Motor neuron (in vitro differentiated cells): Measurements from ENCODE around the gene RPS17. TPM values are rescaled to one million over a fixed set of nuclear protein-coding genes. Genes with fewer than 3 reads are reported as not detected.
"Not testable (repeated sequence)": the region's sequence is repeated elsewhere in the genome, so short reads cannot be mapped to it uniquely, and the experiment has no call there.

Experiments
- ATAC-seq, 8 experiments: fragments of 200-7000 bp; cut with Tn5 transposase; replicated peaks in 6 of 8; 2 replicates each; pipeline ENCODE4 v1.8.0; 2021; ENCODE audit warnings: mild to moderate bottlenecking in 8 of 8, moderate library complexity in 8 of 8
- H3K27ac ChIP-seq, 2 donors: fragments of 250-450 bp; sonication (Bioruptor Pico); 2 replicates each; pipeline ENCODE4 v1.9.0; 2021; ENCODE audit warnings: antibody characterized with exemption in 2 of 2, mild to moderate bottlenecking in 2 of 2, moderate library complexity in 1 of 2
- H3K4me1 ChIP-seq, 2 donors: fragments of 250-450 bp; sonication (Bioruptor Pico); replicated peaks in 1 of 2; 2 replicates each; pipeline ENCODE4 v1.6.1; 2021; ENCODE audit warnings: antibody characterized with exemption in 2 of 2, mild to moderate bottlenecking in 2 of 2, moderate library complexity in 1 of 2
- H3K4me3 ChIP-seq, 5 donors: fragments of 250-450 bp; sonication (Bioruptor Pico); 2 replicates each; pipeline ENCODE4 v1.9.0; 2021; ENCODE audit warnings: antibody characterized with exemption in 5 of 5, mild to moderate bottlenecking in 5 of 5, moderate library complexity in 4 of 5
- WGBS, 10 experiments: fragments of 450-650 bp; shearing (Covaris generic); methylation state at CpG; one replicate each; pipeline ENCODE4 v1.0.0; 2022; 5-methylcytosine and 5-hydroxymethylcytosine counted together
- in situ Hi-C, 9 experiments: fragments of 400-800 bp; cut with MboI; loops; one replicate each; pipeline ENCODE4 v1.15.0; 2021; ENCODE audit warnings: low sequenced_read_pairs in 9 of 9, low pct_unique_long_range_greater_than_20kb in 2 of 9; ENCODE audit not compliant: unreplicated experiment in 9 of 9
- total RNA-seq, 8 experiments: library from RNA; unstranded; fragments of 300-600 nt; gene quantifications; 2 replicates each; pipeline versions ENCODE4 v1.2.3 to v1.2.4, GENCODE V29; 2022

The RPS17 gene
- total RNA-seq, 8 experiments from 2014 or later, result 3,134 to 7,614 (median 5,651) TPM

DNA sequence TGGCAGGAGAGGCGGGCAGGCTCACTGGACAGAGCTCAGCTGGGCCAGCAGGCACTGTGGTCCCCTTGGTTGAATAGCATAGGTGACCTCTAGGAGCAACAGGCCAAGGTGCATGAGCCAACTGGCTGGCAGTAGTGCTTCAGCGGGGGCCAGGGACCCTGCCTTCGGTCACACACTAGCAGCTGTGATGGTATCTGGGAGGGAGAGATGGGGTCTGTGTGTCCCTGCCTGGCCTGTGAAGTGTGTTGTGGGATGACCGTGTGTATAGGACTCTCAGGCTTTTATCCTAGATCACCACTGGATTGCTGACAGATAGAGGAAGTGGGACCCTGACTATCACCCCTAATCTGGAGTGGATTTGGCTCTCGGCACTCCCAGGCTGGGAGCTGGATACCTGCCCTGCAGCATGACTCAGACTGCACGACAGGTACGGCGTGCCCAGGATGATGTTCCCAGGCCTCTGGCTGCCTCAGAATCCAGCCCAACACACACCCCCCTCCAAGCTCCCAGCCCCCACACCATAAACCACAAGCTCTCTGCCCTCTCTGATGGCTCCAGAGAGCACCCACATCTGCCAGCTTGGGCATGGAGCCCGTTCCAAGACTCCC lies 7.8 kb downstream of the RPS17 start:
- in situ Hi-C loops, result loop anchor here in 1 of 9 experiments (25.0 kb wide), 1 partner anchor 480 kb away; the partner anchor contains the start of gene C15orf40
- no peak for ATAC-seq
- 80 to 100% (median 97%) methylated on average over 1 to 5 of the region's 9 CpGs; no CpG with 5 or more reads in 6 of the 10 experiments for WGBS, 10 experiments
- Histone ChIP-seq H3K27ac (no peak overlapping the region), H3K4me1 (no peaks in the 10 kb centered on the region), H3K4me3 (no peak overlapping the region)

DNA sequence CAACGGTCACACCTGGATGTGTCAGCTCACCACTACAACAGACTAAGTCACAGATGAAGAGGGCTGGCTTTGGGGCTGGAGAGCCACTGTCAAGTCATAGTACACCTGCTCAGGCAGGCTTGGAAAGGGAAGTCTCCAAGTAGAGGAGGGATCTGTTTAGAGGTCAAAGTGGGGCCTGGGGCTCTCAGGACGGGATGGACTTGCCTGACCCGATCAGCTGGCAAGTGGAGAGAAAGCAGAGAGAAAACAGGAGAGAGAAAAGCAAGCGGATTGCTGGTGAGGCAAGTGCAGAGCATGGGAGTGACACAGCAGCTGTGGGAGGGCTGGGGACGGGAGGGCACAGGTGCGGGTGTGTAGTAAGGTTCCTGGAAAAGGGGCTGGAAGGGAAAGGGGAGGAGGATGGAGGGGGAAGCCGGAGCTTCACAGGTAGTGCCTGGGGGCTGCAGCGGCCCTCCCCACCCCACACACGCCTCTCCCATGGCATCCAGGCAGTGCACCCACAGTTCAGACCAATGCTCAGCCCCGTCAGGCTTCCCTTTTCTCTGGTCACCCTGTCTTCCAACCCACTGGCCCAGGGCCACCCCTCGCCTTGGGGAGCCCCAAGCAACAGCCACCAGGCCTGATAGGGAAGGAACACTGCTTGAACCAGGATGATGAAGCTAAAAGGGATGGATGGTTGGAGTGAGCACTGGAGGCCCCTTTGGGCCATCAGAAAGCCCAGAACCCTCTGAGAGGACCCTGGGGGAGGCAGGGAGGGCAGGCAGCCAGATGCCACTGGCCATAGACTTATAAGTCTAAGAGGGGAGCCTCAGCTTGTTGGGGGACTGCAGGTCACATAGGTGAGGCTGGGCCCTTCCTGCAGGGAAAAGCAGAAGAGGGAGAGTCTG lies 8.5 kb downstream of the RPS17 start:
- in situ Hi-C loops, result loop anchor here in 1 of 9 experiments (25.0 kb wide), 1 partner anchor 481 kb away; the partner anchor contains the start of gene C15orf40
- ATAC-seq, result peak in 1 of 8 experiments; percentile 8
- WGBS, 10 experiments, result 0 to 67% methylated on average over 1 of the region's 11 CpGs; no CpG with 5 or more reads in 8 of the 10 experiments

DNA sequence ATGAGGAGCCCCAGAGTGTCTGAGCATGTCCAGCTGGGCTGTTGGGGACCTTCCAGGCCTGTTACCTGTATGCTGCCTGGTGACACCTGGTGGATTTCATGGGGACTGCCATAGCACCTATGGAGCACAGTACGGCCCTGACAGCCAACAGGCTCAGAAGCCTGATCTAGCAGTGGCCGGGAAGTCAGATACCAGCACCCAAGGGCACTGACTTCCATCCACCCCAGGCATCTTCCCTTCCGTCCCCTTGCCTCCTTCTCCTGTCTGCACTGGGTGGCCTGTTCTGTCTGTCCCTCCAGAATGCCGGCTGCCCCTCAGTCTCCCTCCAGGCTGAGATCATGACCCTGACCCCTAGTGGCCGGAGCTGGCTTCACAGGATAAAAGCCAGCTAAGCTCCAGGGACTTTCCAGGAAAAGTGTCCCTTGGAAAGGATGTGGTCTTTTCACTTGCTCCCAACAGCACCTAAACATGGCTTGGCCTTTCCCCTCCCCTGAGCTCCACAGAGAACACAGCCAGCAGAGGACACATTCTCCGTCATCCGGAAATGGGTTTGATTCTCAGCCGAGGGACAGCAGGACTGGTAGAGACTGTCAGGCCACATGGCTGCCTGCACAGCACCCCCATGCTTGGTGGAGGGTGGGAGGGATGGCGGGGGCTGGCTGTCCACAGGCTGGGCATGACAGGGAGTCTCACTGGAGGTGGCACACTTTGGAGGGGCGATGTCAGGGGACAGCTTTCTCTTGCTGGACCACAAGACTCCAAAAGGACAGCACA lies 9.5 kb downstream of the RPS17 start:
- in situ Hi-C loops, result loop anchor here in 1 of 9 experiments (25.0 kb wide), 1 partner anchor 482 kb away; the partner anchor contains the start of gene C15orf40
- H3K4me1 ChIP-seq, result no peaks in the 10 kb centered on the region
- peak overlapping the region in 4 of 5 donors; percentile 6 to 26 (median 17) for H3K4me3 ChIP-seq
- H3K27ac ChIP-seq, result no peak overlapping the region
- WGBS, 10 experiments, result 0 to 60% (median 9%) methylated on average over 2 to 6 of the region's 10 CpGs; no CpG with 5 or more reads in 2 of the 10 experiments
- ATAC-seq, result peak; percentile 72 to 95 (median 92)

More for the DNA sequence above, 8.5 kb downstream of the RPS17 start:
- H3K4me1 ChIP-seq, result no peaks in the 10 kb centered on the region
- H3K4me3 ChIP-seq, result no peak overlapping the region
- H3K27ac ChIP-seq, result no peak overlapping the region

DNA sequence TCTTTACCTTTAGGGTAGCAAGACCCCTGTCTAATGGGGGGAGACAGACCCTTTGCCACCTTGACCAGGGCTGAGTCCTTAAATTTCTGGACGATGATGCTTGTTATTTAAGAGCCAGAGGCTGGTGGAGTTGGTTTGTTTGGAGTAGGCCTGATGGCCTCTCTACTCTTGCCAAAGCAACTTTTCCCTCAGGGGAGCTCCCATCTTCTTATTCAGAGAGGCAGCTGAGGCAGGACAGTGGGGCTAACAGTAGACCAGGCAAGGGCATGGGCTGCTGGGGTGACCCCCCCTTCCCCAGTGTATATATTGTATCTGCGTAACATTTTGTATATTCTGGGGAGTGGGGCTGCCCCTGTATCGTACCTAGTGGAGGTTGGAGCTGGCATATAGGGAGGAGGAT lies 10.3 kb downstream of the RPS17 start:
- no peaks in the 10 kb centered on the region for H3K4me1 ChIP-seq
- H3K27ac ChIP-seq, result no peak overlapping the region
- no peak overlapping the region for H3K4me3 ChIP-seq
- 57 to 100% (median 70%) methylated on average over 1 to 2 of the region's 3 CpGs; no CpG with 5 or more reads in 4 of the 10 experiments for WGBS, 10 experiments
- ATAC-seq, result peak in 2 of 8 experiments; percentile 17 to 23
- in situ Hi-C loops, result loop anchor here in 1 of 9 experiments (25.0 kb wide), 1 partner anchor 482 kb away; the partner anchor contains the start of gene C15orf40

DNA sequence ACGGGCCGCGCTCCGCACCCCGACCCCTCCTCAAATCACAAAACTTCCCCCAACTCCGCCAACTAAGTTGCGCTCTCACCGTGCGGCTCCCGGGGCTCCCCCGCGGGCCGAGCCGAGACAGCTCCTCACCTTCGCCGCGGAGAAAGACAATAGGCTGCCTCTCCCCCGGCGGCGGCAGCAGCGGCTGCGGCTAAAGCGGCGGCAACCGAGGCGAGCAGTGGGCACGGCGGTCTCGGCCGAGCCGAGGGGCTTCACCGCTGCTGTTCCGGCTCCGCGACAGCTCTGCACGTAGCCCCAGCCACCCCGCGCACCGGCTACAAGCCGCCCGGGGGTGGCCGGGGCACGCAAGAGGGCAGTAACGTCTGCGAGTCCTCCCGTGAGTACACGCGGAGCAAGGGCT lies 26.7 kb downstream of the RPS17 start:
- WGBS, 10 experiments, result no CpG with 5 or more reads among the region's 48 CpGs
- H3K4me1 ChIP-seq, H3K27ac ChIP-seq, ATAC-seq, in situ Hi-C loops: not testable (repeated sequence)
- peak overlapping the region in 3 of 5 donors; percentile 19 to 30 (median 27) for H3K4me3 ChIP-seq

DNA sequence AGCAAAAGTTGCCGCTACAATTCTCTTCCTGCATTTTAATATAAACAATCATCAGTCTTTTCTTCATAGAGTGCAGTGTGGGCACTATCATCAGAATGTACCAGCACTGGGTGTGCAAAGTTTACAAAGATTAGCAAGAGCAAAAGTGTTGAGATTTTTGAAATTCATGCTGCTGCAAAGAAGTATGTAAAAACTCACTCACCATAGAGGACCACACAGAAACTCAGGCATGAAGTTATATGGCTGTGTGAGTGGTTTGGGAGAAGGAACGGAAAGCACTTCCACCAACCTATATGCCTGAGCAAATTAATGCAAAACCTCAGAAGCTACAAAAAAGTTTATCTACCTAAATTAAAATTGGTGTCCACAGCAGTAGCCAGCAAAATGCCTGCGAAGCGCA lies 32.6 kb downstream of the RPS17 start:
- H3K4me3 ChIP-seq, H3K4me1 ChIP-seq, in situ Hi-C loops, H3K27ac ChIP-seq: not testable (repeated sequence)
- ATAC-seq, result peak in 1 of 8 experiments; percentile 72
- WGBS, 10 experiments, result 60 to 94% (median 70%) methylated on average over 1 to 2 of the region's 4 CpGs; no CpG with 5 or more reads in 4 of the 10 experiments

DNA sequence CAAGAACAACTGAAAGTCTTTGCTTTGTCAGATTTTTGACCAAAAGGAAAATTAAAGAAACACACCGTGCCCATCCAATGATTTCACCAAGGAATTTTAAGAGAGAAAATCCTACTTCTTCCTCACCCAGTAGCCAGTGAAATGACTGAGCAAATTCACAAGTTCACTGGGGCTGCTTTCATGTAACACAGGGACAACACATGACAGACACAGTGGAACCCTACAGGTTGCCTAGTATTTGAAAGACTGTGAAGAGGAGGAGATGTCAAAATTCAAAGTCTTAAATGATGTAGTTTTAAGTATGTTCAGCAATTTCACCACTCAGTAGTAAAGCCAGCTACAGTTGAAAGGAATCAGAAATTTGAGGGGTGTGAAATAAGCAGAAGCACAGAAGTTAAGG lies 33.2 kb downstream of the RPS17 start:
- in situ Hi-C loops, H3K27ac ChIP-seq, H3K4me1 ChIP-seq, H3K4me3 ChIP-seq: not testable (repeated sequence)
- WGBS, 10 experiments, result no CpG with 5 or more reads among the region's 1 CpG
- ATAC-seq, result peak in 4 of 8 experiments; percentile 22 to 38 (median 26)

DNA sequence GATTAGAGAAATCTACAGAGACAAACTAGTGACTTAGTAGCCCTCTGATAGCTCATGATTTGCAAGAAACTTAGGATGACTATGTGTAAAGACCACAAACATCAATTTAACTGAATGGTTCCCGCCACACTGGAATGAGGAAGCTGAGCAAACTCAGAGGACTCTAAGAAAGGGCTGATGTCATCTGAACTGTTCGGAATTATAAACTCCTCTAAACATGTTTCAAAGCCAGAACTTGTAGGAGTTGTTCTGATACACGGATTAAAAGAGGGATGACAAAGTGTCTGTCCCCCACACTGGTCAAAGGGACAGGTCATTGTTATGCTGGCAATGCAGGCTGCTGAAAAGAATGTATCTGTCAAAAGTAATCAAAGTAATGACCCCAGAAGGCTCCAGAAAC lies 34.4 kb downstream of the RPS17 start:
- H3K27ac ChIP-seq, H3K4me1 ChIP-seq, in situ Hi-C loops, H3K4me3 ChIP-seq: not testable (repeated sequence)
- no CpG with 5 or more reads among the region's 3 CpGs for WGBS, 10 experiments
- ATAC-seq, result peak; percentile 23 to 88 (median 84)

DNA sequence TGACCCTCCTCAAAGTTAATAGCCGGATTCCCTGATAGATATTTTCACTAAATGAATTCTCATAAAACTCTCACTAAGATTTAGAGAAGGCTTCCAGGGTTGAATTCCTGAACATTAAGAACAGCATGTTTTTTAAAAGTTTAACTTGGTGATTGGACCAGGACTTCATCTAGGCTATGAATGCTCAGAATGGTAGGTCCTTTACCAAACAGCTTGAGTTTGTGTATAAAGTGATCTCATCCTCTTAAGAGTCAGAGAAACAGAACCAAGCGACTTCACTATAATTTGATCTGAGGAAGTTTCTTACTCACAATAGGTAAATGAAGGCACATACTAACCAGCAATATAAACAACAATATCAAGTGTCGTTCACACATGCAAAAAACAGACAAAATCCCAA lies 36.2 kb downstream of the RPS17 start:
- ATAC-seq, H3K4me1 ChIP-seq, H3K4me3 ChIP-seq, H3K27ac ChIP-seq, in situ Hi-C loops: not testable (repeated sequence)
- WGBS, 10 experiments, result no CpG with 5 or more reads among the region's 3 CpGs

DNA sequence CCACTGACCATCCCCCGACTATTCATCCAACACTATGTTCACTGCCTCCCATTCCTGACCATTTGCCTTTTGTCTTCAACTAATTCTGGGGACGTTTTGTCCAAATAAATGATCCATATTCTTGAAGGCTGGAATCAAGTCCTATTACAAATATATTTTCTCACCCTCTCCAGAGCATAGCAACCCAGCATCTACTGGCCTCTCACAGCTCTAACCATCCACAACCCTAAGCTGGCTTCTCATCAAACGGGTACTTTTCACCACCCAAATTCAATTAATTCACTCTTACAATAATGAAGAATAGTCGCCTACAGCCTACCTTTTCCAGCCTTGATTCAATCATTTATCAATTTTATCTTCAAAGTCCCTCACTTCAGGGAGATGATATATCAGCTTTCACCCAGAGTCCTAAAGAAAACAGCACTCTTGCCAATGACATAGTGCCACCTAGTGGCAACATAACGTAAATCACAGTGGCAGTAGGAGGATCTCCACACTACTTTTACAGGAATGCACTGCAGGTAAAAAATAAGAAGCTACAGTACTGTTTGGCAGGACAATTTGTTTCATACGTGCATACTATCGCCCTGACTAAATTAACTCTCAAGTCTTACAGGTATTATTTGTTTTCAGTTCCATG lies 37.4 kb downstream of the RPS17 start:
- 100% methylated on average over 1 of the region's 7 CpGs; no CpG with 5 or more reads in 8 of the 10 experiments for WGBS, 10 experiments
- peak; percentile 45 to 92 (median 69) for ATAC-seq
- in situ Hi-C loops, H3K27ac ChIP-seq, H3K4me3 ChIP-seq, H3K4me1 ChIP-seq: not testable (repeated sequence)

DNA sequence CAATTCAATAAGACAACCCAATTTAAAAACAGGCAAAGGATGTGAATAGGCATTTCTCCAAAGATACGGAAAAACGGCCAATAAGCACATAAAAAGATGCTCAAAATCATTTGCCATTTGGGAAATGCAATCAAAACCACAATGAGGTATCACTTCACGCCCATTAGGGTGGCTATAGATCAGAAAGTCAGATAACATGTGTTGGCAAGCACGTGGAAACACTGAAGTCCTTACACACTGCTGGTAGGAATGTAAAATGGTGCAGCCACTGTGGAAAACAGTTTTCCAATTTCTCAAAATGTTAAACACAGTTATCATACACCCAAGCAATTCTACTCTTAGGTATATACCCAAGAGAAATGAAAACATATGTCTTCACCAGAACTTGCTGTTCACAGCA lies 39.5 kb downstream of the RPS17 start:
- no CpG with 5 or more reads among the region's 4 CpGs for WGBS, 10 experiments
- H3K4me1 ChIP-seq, H3K27ac ChIP-seq, H3K4me3 ChIP-seq, in situ Hi-C loops: not testable (repeated sequence)
- peak in 1 of 8 experiments; percentile 70 for ATAC-seq

DNA sequence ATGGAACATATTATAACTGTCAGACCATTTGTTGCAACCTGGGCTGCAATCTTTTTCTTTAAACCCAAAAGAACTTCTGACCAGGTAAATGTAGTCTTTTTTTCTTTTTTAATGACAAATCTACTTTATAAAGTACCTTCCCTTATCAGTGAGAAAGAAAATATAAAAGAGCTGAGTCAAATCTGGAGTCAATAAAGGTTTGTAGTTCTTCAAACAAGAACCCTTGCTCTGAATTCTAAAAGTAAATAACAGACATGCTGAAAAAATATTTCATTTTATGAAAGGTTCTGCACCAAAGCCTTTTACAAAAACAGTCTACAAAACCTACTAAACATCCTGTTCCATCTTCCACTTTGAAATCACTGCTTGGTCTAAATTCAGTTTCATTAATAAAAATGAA lies 42.3 kb downstream of the RPS17 start:
- ATAC-seq, H3K4me1 ChIP-seq, H3K27ac ChIP-seq, H3K4me3 ChIP-seq, in situ Hi-C loops: not testable (repeated sequence)
